Transverse colon (tissue), 4 donors: ENCODE measurements around the gene TSR3. TPM values are rescaled to one million over a fixed set of nuclear protein-coding genes. Genes with fewer than 3 reads are reported as not detected.

Experiments used
- DNase-seq: peaks from one replicate; pipeline ENCODE4 v3.0.0-alpha.2; 2019
- H3K27ac ChIP-seq, 4 donors: fragments of 200-600 bp; sonication (generic); 2 replicates each; pipeline ENCODE4 v1.5.1; 2016 to 2018; ENCODE audit warnings: inconsistent platforms in 4 of 4
- H3K27me3 ChIP-seq: fragments of 200-600 bp; sonication (generic); 2 replicates; pipeline ENCODE4 v1.5.1; 2017; ENCODE audit warnings: inconsistent platforms
- H3K36me3 ChIP-seq, 4 donors: fragments of 200-600 bp; sonication (generic); 2 replicates each; pipeline ENCODE4 v1.5.1; 2017 to 2019; ENCODE audit warnings: inconsistent platforms in 4 of 4
- H3K4me1 ChIP-seq, 4 donors: fragments of 200-600 bp; sonication (generic); 2 replicates each; pipeline ENCODE4 v1.5.1; 2017 to 2020; ENCODE audit warnings: inconsistent platforms in 4 of 4
- H3K4me3 ChIP-seq, 4 donors: fragments of 200-600 bp; sonication (generic); 1 replicate in 1 of 4; 2 replicates in 3 of 4; pipeline versions ENCODE4 v1.5.1 to v1.6.1; 2017 to 2019; ENCODE audit warnings: inconsistent platforms in 4 of 4
- H3K9me3 ChIP-seq, 2 donors: fragments of 200-600 bp; sonication (generic); 2 replicates each; pipeline ENCODE4 v1.5.1; 2017 to 2019; ENCODE audit warnings: inconsistent platforms in 2 of 2
- EP300 ChIP-seq: sonication (generic); formaldehyde crosslinking; IDR thresholded peaks from one replicate; pipeline ENCODE4 v1.6.1; 2017; ENCODE audit warnings: antibody characterized with exemption, low read depth
- POLR2A ChIP-seq: fragments of 450-650 bp; IDR thresholded peaks from one replicate; pipeline ENCODE4 v1.6.1; 2016; ENCODE audit warnings: antibody characterized with exemption, mild to moderate bottlenecking, moderate library complexity
- POLR2AphosphoS5 ChIP-seq, 3 donors: sonication (generic); formaldehyde crosslinking; IDR thresholded peaks; one replicate each; pipeline ENCODE4 v1.6.1; 2016; ENCODE audit warnings: antibody characterized with exemption in 3 of 3
- WGBS, 2 donors: methylation state at CpG; one replicate each; pipeline ENCODE4 v1.1.5; 2018; ENCODE audit warnings: low coverage in 1 of 2; 5-methylcytosine and 5-hydroxymethylcytosine counted together
- in situ Hi-C, 4 donors: fragments of 200-750 bp; cut with MboI; loops; one replicate each; pipeline versions ENCODE4 v1.15.0 to v1.15.1; 2017; ENCODE audit warnings: low sequenced_read_pairs in 3 of 4, low pct_ligation_motif_present in 1 of 4, low pct_unique_long_range_greater_than_20kb in 1 of 4
- intact Hi-C: fragments of 100-400 bp; cut with DNase I; formaldehyde crosslinking; loops from one replicate; pipeline ENCODE4 v1.15.1; 2023; ENCODE audit warnings: low total_unique reads
- total RNA-seq, 4 donors: library from RNA; depleted of rRNA; stranded (reverse); fragments of >200 nt; gene quantifications; one replicate each; pipeline ENCODE4 v1.1.0, GENCODE V29; 2016
- TF ChIP-seq, protein P1 (sequence below), 5 experiments: fragments of 200-600 bp in 3 of 5; fragments of 450-650 bp in 2 of 5; sonication (generic) in 3 of 5; IDR thresholded peaks; 1 replicate in 2 of 5; 2 replicates in 3 of 5; pipeline ENCODE4 v1.5.1; 2016 to 2017; ENCODE audit warnings: antibody characterized with exemption in 5 of 5, inconsistent platforms in 3 of 5, mild to moderate bottlenecking in 2 of 5, moderate library complexity in 1 of 5

Gene TSR3
- total RNA-seq, 4 donors from 2014 or later = 56.4 to 135 (median 75.3) TPM

DNA sequence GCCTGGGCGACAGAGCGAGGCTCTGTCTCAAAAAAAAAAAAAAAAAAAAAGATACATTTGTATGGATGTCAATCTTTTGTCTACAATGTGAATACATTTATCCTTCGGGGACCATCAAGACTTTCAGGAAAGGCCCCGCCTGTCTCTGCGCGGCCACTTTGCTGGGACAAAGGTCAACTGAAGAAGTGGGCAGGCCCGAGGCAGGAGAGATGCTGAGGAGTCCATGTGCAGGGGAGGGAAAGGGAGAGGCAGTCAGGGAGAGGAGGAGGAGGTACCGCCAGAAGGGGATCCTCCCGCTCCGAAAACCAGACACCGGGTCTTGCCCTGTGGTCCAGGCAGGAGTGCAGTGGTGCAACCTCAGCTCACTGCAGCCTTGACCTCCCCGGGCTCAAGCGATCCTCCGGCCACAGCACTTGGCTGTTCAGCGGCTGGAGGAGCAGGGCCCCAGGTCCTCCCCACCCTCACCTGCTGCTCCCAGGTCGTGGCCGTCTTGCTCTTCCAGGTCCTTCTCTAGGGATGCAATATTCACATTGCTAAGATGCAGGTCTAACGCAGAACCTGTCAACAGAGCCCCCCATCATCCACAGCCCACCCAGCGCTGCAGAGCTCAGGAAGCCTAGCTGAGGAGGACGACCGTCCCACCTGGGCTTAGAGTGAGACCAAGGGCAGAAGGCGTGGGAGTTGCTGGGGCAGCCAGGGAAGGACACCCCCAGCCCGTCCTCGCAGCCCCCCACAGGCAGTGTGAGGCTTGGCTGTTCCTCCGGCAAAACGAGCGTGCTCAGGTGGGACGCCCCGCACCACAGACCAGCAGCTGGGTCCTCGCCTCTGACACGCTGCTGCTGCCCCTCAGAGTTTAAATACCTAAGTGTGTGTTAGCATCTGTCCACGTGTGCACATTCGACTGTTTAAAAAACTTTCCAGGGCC, 19.6 kb upstream of the TSR3 start:
- intact Hi-C loops = no loop called here

DNA sequence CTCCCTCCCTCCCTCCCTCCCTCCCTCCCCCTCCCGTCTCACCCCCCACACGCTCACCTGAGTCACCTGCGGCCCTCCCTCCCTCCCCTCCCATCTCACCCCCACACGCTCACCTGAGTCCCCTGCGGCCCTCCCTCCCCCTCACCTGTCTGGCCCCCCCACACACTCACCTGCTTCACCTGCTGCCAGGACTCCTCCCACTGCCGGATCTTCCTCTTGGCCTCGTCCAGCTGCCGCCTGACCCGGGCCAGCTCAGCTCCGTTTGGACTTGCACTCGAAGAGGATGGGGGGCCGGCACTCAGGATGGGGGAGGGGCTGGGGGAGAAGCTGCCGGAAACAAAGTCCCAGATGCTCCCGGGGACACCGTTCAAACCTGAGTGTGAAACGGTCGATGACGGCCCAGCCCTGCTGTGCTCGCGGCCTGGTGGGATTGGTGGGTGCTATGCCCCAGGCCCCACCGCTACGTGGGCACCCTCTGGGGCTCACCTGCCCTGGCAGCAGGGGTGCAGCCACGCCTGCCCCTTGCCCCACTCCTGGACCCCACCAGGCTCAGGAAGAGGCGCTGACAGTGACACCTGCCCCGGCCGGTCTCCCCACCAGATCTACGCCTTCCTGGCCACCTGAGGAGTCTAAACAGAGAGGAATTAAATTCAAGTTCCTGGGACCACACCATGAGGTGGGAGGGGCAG, 16.0 kb upstream of the TSR3 start:
- no peaks in the 10 kb centered on the region for H3K9me3 ChIP-seq
- TF ChIP-seq POLR2A (no peak), POLR2AphosphoS5 (IDR thresholded peaks at IDR 0.05) (no peak), EP300 (no peak)
- TF ChIP-seq, protein P1, sequence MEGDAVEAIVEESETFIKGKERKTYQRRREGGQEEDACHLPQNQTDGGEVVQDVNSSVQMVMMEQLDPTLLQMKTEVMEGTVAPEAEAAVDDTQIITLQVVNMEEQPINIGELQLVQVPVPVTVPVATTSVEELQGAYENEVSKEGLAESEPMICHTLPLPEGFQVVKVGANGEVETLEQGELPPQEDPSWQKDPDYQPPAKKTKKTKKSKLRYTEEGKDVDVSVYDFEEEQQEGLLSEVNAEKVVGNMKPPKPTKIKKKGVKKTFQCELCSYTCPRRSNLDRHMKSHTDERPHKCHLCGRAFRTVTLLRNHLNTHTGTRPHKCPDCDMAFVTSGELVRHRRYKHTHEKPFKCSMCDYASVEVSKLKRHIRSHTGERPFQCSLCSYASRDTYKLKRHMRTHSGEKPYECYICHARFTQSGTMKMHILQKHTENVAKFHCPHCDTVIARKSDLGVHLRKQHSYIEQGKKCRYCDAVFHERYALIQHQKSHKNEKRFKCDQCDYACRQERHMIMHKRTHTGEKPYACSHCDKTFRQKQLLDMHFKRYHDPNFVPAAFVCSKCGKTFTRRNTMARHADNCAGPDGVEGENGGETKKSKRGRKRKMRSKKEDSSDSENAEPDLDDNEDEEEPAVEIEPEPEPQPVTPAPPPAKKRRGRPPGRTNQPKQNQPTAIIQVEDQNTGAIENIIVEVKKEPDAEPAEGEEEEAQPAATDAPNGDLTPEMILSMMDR (IDR thresholded peaks at IDR 0.05) = no peak
- no peak overlapping the region for H3K4me3 ChIP-seq
- no peak overlapping the region for H3K27ac ChIP-seq
- H3K27me3 ChIP-seq = no peaks in the 10 kb centered on the region
- intact Hi-C loops (no loop called here), in situ Hi-C loops (no loop called here)
- peaks cover 0 to 23% (median 8%) of the 10 kb centered on the region in 4 donors for H3K36me3 ChIP-seq
- no peak for DNase-seq
- 92% methylated on average over 27 of the region's 27 CpGs; no CpG with 5 or more reads in 1 of the 2 donors for WGBS, 2 donors
- no peaks in the 10 kb centered on the region for H3K4me1 ChIP-seq

More for the DNA sequence above, 19.6 kb upstream of the TSR3 start:
- TF ChIP-seq EP300 = no peak
- TF ChIP-seq POLR2A = no peak
- TF ChIP-seq POLR2AphosphoS5 (IDR thresholded peaks at IDR 0.05) = no peak
- TF ChIP-seq, protein P1 (IDR thresholded peaks at IDR 0.05) = no peak
- Histone ChIP-seq H3K9me3 (no peaks in the 10 kb centered on the region), H3K27me3 (no peaks in the 10 kb centered on the region), H3K4me3 (no peak overlapping the region), H3K27ac (no peak overlapping the region), H3K36me3 (peaks cover 0 to 16% (median 2%) of the 10 kb centered on the region in 4 donors), H3K4me1 (no peaks in the 10 kb centered on the region)
- WGBS, 2 donors = 78 to 92% methylated on average over 4 to 31 of the region's 33 CpGs
- in situ Hi-C loops = no loop called here
- DNase-seq = no peak

DNA sequence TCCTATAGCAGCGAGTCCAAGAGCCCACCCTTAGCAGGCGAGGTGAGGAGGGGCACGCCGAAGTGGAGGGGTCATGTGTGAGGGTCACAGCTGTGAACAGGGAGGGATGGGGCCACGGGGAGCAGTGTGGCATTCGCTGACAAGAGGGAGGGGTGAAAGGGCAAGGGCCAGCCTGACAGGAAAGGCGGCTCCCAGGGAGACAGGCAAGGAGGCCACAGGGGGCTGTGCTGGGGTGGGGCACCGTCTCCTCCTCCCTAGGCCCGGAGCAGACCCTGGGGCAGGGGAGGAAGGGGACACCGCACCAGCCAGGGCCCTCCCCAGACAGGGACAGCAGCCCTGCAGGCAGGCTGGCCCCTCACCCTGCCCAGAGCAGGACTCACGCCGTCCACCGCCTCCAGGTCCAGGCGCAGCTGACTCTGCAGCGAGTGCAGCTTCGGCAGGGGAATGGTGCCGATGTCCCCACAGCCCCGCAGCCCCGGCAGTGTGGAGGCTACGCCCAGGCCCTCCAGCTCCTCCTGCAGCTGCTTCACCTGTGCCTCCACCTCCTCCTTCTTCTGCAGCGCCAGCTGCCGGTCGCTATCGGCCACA, 15.1 kb upstream of the TSR3 start:
- DNase-seq = no peak
- whole genome bisulfite sequencing, 2 donors = 85% methylated on average over 24 of the region's 24 CpGs; no CpG with 5 or more reads in 1 of the 2 donors
- Histone ChIP-seq H3K4me1 (no peaks in the 10 kb centered on the region), H3K36me3 (peaks cover 0 to 32% (median 11%) of the 10 kb centered on the region in 4 donors), H3K4me3 (no peak overlapping the region), H3K27me3 (no peaks in the 10 kb centered on the region), H3K9me3 (no peaks in the 10 kb centered on the region), H3K27ac (no peak overlapping the region)
- in situ Hi-C loops = no loop called here
- TF ChIP-seq EP300 (no peak), POLR2AphosphoS5 (IDR thresholded peaks at IDR 0.05) (no peak), POLR2A (no peak)
- TF ChIP-seq, protein P1 (IDR thresholded peaks at IDR 0.05) = no peak
- intact Hi-C loops = no loop called here
